H9 (cell line): ENCODE data around the gene NID1. TPM values are rescaled to one million over a fixed set of nuclear protein-coding genes. Genes with fewer than 3 reads are reported as not detected.

Experiments used
- DNase-seq: peaks from one replicate; pipeline ENCODE4 v3.0.0-alpha.2; 2017
- H2AFZ ChIP-seq: one replicate; pipeline ENCODE4 v1.6.1; 2013; ENCODE audit warnings: mild to moderate bottlenecking, low read length, control low read depth, moderate library complexity
- H2AK5ac ChIP-seq: 2 replicates; pipeline ENCODE4 v1.6.1; 2013; ENCODE audit warnings: low read length, control low read depth, mixed read lengths; ENCODE audit not compliant: insufficient read length
- H2BK120ac ChIP-seq: one replicate; pipeline ENCODE4 v1.6.1; 2013; ENCODE audit warnings: low read depth, mild to moderate bottlenecking, low read length, control low read depth, inconsistent platforms; ENCODE audit not compliant: poor library complexity, severe bottlenecking
- H2BK12ac ChIP-seq: 2 replicates; pipeline ENCODE4 v1.6.1; 2013; ENCODE audit warnings: low read length, control low read depth, mixed read lengths, low read depth; ENCODE audit not compliant: insufficient read length
- H2BK15ac ChIP-seq: 2 replicates; pipeline ENCODE4 v1.6.1; 2013; ENCODE audit warnings: low read depth, low read length, control low read depth
- H2BK20ac ChIP-seq: one replicate; pipeline ENCODE4 v1.6.1; 2013; ENCODE audit warnings: low read depth, mild to moderate bottlenecking, low read length, control low read depth, inconsistent platforms; ENCODE audit not compliant: poor library complexity, severe bottlenecking
- H2BK5ac ChIP-seq: 2 replicates; pipeline ENCODE4 v1.6.1; 2013; ENCODE audit warnings: low read length, control low read depth, mixed read lengths; ENCODE audit not compliant: insufficient read length
- H3K14ac ChIP-seq: 2 replicates; pipeline ENCODE4 v1.6.1; 2013; ENCODE audit warnings: low read length, control low read depth; ENCODE audit not compliant: insufficient read depth
- H3K18ac ChIP-seq: 2 replicates; pipeline ENCODE4 v1.6.1; 2013; ENCODE audit warnings: low read depth, mild to moderate bottlenecking, mixed read lengths, low read length, control low read depth; ENCODE audit not compliant: insufficient read length
- H3K23ac ChIP-seq: 2 replicates; pipeline ENCODE4 v1.6.1; 2013; ENCODE audit warnings: low read length, control low read depth, mixed read lengths, low read depth; ENCODE audit not compliant: insufficient read length
- H3K23me2 ChIP-seq: 2 replicates; pipeline ENCODE4 v1.6.1; 2013; ENCODE audit warnings: low read depth, mild to moderate bottlenecking, mixed read lengths, low read length, control low read depth; ENCODE audit not compliant: insufficient read length, poor library complexity, severe bottlenecking
- H3K27ac ChIP-seq: 2 replicates; pipeline ENCODE4 v1.5.1; 2013; ENCODE audit warnings: low read length, control low read depth, mixed read lengths, low read depth; ENCODE audit not compliant: insufficient read length
- H3K27me3 ChIP-seq: 2 replicates; pipeline ENCODE4 v1.6.1; 2013; ENCODE audit warnings: low read length, control low read depth, inconsistent platforms; ENCODE audit not compliant: insufficient read depth
- H3K4ac ChIP-seq: 2 replicates; pipeline ENCODE4 v1.6.1; 2013; ENCODE audit warnings: low read depth, mild to moderate bottlenecking, control low read depth, inconsistent platforms, low read length, moderate library complexity
- H3K4me1 ChIP-seq: 2 replicates; pipeline ENCODE4 v1.6.1; 2013; ENCODE audit warnings: low read length, control low read depth, inconsistent platforms; ENCODE audit not compliant: insufficient read depth
- H3K4me2 ChIP-seq: 2 replicates; pipeline ENCODE4 v1.6.1; 2013; ENCODE audit warnings: low read length, control low read depth, mixed read lengths; ENCODE audit not compliant: insufficient read length, insufficient read depth
- H3K56ac ChIP-seq: 2 replicates; pipeline ENCODE4 v1.6.1; 2013; ENCODE audit warnings: low read depth, mild to moderate bottlenecking, mixed read lengths, low read length, control low read depth; ENCODE audit not compliant: insufficient read length
- H3K79me1 ChIP-seq: 2 replicates; pipeline ENCODE4 v1.6.1; 2013; ENCODE audit warnings: low read depth, mild to moderate bottlenecking, moderate library complexity, low read length, control low read depth, inconsistent platforms; ENCODE audit not compliant: insufficient read depth, poor library complexity, severe bottlenecking
- H3K79me2 ChIP-seq: 2 replicates; pipeline ENCODE4 v1.6.1; 2013; ENCODE audit warnings: low read length, control low read depth, inconsistent platforms; ENCODE audit not compliant: insufficient read depth
- H3K9ac ChIP-seq: 2 replicates; pipeline ENCODE4 v1.6.1; 2013; ENCODE audit warnings: low read length, control low read depth, mixed read lengths; ENCODE audit not compliant: insufficient read length; ENCODE audit errors: extremely low read depth
- H3K9me3 ChIP-seq: one replicate; pipeline ENCODE4 v1.6.1; 2013; ENCODE audit warnings: low read depth, low read length, inconsistent platforms; ENCODE audit not compliant: control insufficient read depth
- H3T11ph ChIP-seq: one replicate; pipeline ENCODE4 v1.6.1; 2013; ENCODE audit warnings: mild to moderate bottlenecking, low read length, control low read depth, inconsistent platforms
- H4K20me1 ChIP-seq: one replicate; pipeline ENCODE4 v1.6.1; 2013; ENCODE audit not compliant: control insufficient read depth, insufficient read length, insufficient read depth
- H4K5ac ChIP-seq: 2 replicates; pipeline ENCODE4 v1.6.1; 2013; ENCODE audit warnings: low read depth, mild to moderate bottlenecking, mixed read lengths, low read length, control low read depth; ENCODE audit not compliant: insufficient read length
- H4K8ac ChIP-seq: replicated peaks from 2 replicates; pipeline ENCODE4 v1.6.1; 2013; ENCODE audit warnings: low read length, control low read depth, mixed read lengths, low read depth; ENCODE audit not compliant: insufficient read length
- H4K91ac ChIP-seq: 2 replicates; pipeline ENCODE4 v1.6.1; 2013; ENCODE audit warnings: low read depth, mild to moderate bottlenecking, moderate library complexity, mixed read lengths, low read length, control low read depth; ENCODE audit not compliant: insufficient read length
- H3K27ac Mint-ChIP-seq, 3 experiments: 2 replicates in 2 of 3; 3 replicates in 1 of 3; pipeline ENCODE4 v1.8.0; 2020 to 2021; ENCODE audit warnings: mixed read lengths in 3 of 3, mild to moderate bottlenecking in 1 of 3, moderate library complexity in 1 of 3
- H3K27me3 Mint-ChIP-seq: 2 replicates; pipeline ENCODE4 v1.8.0; 2021; ENCODE audit warnings: low read depth, mild to moderate bottlenecking, moderate library complexity, mixed read lengths
- H3K36me3 Mint-ChIP-seq, 3 experiments: 2 replicates in 2 of 3; 3 replicates in 1 of 3; pipeline ENCODE4 v1.8.0; 2020 to 2021; ENCODE audit warnings: low read depth in 3 of 3, mixed read lengths in 3 of 3; ENCODE audit not compliant: insufficient read depth in 1 of 3
- H3K4me1 Mint-ChIP-seq, 2 experiments: 2 replicates each; pipeline ENCODE4 v1.8.0; 2020; ENCODE audit warnings: mixed read lengths in 2 of 2
- H3K4me3 Mint-ChIP-seq, 2 experiments: 2 replicates in 1 of 2; 3 replicates in 1 of 2; pipeline ENCODE4 v1.8.0; 2020 to 2021; ENCODE audit warnings: mild to moderate bottlenecking in 2 of 2, mixed read lengths in 2 of 2, moderate library complexity in 1 of 2
- H3K9me3 Mint-ChIP-seq, 2 experiments: 2 replicates in 1 of 2; 3 replicates in 1 of 2; pipeline ENCODE4 v1.8.0; 2020; ENCODE audit warnings: mild to moderate bottlenecking in 2 of 2, mixed read lengths in 2 of 2, moderate library complexity in 1 of 2
- WGBS: extraction: QIAGEN DNeasy Blood & Tissue Kit; methylation state at CpG from one replicate; pipeline ENCODE4 v1.1.7; 2013; ENCODE audit warnings: missing lambda C conversion rate, low lambda C conversion rate, mixed read lengths; ENCODE audit not compliant: insufficient read length; ENCODE audit errors: extremely low coverage; 5-methylcytosine and 5-hydroxymethylcytosine counted together
- total RNA-seq: library from RNA; stranded (reverse); gene quantifications from 2 replicates; pipeline ENCODE4 v1.2.1, GENCODE V29; 2021
- TF ChIP-seq, protein P1 (sequence below): fragments of 200-600 bp; sonication (generic); conservative IDR thresholded peaks from 3 replicates; pipeline ENCODE4 v1.8.0; 2021; ENCODE audit warnings: antibody characterized with exemption, mild to moderate bottlenecking

The NID1 gene
- total RNA-seq, 1 experiment from 2014 or later = 28.5 TPM

GRCh38 chr1:236085545-236086159, 20.8 kb upstream of the NID1 start:
- no peaks in the 10 kb centered on the region for H3K79me2 ChIP-seq
- no peak overlapping the region for H3K9ac ChIP-seq
- H3K56ac ChIP-seq = no peak overlapping the region
- no peak overlapping the region for H3K4me3 Mint-ChIP-seq
- no peak overlapping the region for H3K18ac ChIP-seq
- no peaks in the 10 kb centered on the region for H3K4me1 ChIP-seq
- H3K27ac Mint-ChIP-seq = peak overlapping the region in 1 of 3 experiments; percentile 5; a peak in 2 of 7 replicates
- no peak for DNase-seq
- no peaks in the 10 kb centered on the region for H3K9me3 ChIP-seq
- peaks cover 4 to 5% of the 10 kb centered on the region in 2 experiments; a peak in 1 of 4 replicates for H3K4me1 Mint-ChIP-seq
- no peaks in the 10 kb centered on the region for H4K20me1 ChIP-seq
- H3K9me3 Mint-ChIP-seq = no peaks in the 10 kb centered on the region; a peak in 3 of 5 replicates
- H2BK15ac ChIP-seq = no peak overlapping the region
- H3K4ac ChIP-seq = no peak overlapping the region
- no peak overlapping the region for H4K8ac ChIP-seq
- H3K79me1 ChIP-seq = no peaks in the 10 kb centered on the region
- no peaks in the 10 kb centered on the region for H3K27me3 ChIP-seq
- H3K27ac ChIP-seq = no peak overlapping the region
- no peaks in the 10 kb centered on the region for H3K23me2 ChIP-seq
- TF ChIP-seq, protein P1, sequence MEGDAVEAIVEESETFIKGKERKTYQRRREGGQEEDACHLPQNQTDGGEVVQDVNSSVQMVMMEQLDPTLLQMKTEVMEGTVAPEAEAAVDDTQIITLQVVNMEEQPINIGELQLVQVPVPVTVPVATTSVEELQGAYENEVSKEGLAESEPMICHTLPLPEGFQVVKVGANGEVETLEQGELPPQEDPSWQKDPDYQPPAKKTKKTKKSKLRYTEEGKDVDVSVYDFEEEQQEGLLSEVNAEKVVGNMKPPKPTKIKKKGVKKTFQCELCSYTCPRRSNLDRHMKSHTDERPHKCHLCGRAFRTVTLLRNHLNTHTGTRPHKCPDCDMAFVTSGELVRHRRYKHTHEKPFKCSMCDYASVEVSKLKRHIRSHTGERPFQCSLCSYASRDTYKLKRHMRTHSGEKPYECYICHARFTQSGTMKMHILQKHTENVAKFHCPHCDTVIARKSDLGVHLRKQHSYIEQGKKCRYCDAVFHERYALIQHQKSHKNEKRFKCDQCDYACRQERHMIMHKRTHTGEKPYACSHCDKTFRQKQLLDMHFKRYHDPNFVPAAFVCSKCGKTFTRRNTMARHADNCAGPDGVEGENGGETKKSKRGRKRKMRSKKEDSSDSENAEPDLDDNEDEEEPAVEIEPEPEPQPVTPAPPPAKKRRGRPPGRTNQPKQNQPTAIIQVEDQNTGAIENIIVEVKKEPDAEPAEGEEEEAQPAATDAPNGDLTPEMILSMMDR = no peak
- H3K14ac ChIP-seq = no peak overlapping the region
- H2BK120ac ChIP-seq = no peak overlapping the region
- H3K27me3 Mint-ChIP-seq = peaks cover 5% of the 10 kb centered on the region
- H3K36me3 Mint-ChIP-seq = no peaks in the 10 kb centered on the region
- H2AFZ ChIP-seq = no peak overlapping the region
- no peak overlapping the region for H2BK20ac ChIP-seq
- no peak overlapping the region for H3T11ph ChIP-seq
- H4K5ac ChIP-seq = no peak overlapping the region
- H2BK12ac ChIP-seq = no peak overlapping the region
- H3K4me2 ChIP-seq = no peak overlapping the region
- no peak overlapping the region for H2BK5ac ChIP-seq
- H4K91ac ChIP-seq = no peak overlapping the region
- no peak overlapping the region for H2AK5ac ChIP-seq
- 100% methylated on average over 1 of the region's 6 CpGs for WGBS
- H3K23ac ChIP-seq = no peak overlapping the region
